HAP-1 (cell line): Measurements from ENCODE around the gene PELI1.
"Not testable (repeated sequence)": the region's sequence is repeated elsewhere in the genome, so short reads cannot be mapped to it uniquely, and the experiment has no call there.

ENCODE experiments used
- DNase-seq, 2 experiments: peaks; one replicate each; pipeline ENCODE4 v3.0.0-alpha.2; 2016 to 2020; ENCODE audit warnings: low spot score in 2 of 2
- H3K27me3 ChIP-seq: fragments of 250-450 bp; sonication (Bioruptor Pico); 2 replicates; pipeline ENCODE4 v1.5.1; 2020; ENCODE audit warnings: low read depth, mild to moderate bottlenecking, moderate library complexity
- H3K36me3 ChIP-seq: fragments of 250-450 bp; sonication (Bioruptor Pico); replicated peaks from 2 replicates; pipeline ENCODE4 v1.5.1; 2020; ENCODE audit warnings: mild to moderate bottlenecking
- H3K4me1 ChIP-seq: fragments of 250-450 bp; sonication (Bioruptor Pico); 2 replicates; pipeline ENCODE4 v1.5.1; 2020; ENCODE audit warnings: mild to moderate bottlenecking
- H3K4me3 ChIP-seq: fragments of 250-450 bp; sonication (Bioruptor Pico); 2 replicates; pipeline ENCODE4 v1.5.1; 2020; ENCODE audit warnings: mild to moderate bottlenecking, moderate library complexity
- H3K9me3 ChIP-seq: fragments of 250-450 bp; sonication (Bioruptor Pico); 2 replicates; pipeline ENCODE4 v1.5.1; 2020; ENCODE audit warnings: mild to moderate bottlenecking, moderate library complexity
- in situ Hi-C: fragments of 300-500 bp; cut with MboI; formaldehyde crosslinking; loops from 3 replicates; pipeline ENCODE4 v1.14.3; 2020; ENCODE audit warnings: low sequenced_read_pairs, inconsistent platforms, mixed read lengths

The PELI1 gene

DNA sequence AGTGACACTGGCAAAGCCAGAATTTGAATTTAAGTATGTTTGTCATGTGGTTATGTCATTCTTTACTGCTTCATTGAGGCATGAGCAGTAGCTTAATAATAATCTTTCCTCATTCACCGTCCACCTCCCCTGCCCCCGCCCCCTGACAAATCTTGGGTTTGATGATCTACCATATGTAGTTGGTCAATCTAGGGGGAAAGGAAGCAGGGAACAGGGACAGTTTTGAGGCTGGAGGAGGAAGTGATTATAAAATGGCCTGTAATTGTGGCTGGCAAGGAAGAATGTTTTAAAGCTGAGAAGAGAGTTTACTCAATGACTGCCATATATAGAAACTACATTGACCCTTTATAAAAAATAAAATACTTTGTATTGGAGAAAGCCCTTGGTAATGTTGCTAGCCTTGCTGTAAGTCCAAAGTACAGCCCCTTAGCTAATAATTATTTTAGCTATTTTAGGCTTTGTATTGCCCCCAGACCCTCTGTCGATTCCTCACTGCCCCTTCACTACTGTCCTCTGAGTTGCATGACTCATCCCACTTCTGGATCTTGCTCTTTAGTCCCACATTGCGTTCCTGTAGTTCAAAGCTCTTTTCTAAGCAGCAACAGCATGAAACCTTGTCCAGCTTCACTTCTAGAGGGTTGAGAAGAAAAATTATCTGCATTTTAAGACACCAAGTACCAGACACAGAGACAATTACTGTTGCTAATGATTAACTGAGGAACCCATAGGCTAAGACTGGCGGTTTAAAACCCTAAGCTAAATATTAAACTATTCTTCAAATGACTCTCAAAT lies 38.4 kb downstream of the PELI1 start:
- no peak for DNase-seq
- peaks cover 9% of the 10 kb centered on the region for H3K4me1 ChIP-seq
- in situ Hi-C loops, result no loop called here
- H3K9me3 ChIP-seq, result no peaks in the 10 kb centered on the region
- no peak overlapping the region for H3K4me3 ChIP-seq
- no peaks in the 10 kb centered on the region for H3K36me3 ChIP-seq
- no peaks in the 10 kb centered on the region for H3K27me3 ChIP-seq

GRCh38 chr2:64104933-64105332 lies 39.3 kb downstream of the PELI1 start:
- Histone ChIP-seq H3K27me3 (no peaks in the 10 kb centered on the region), H3K9me3 (no peaks in the 10 kb centered on the region), H3K36me3 (no peaks in the 10 kb centered on the region), H3K4me1 (peaks cover 9% of the 10 kb centered on the region), H3K4me3 (no peak overlapping the region)
- in situ Hi-C loops, result no loop called here
- no peak for DNase-seq

- H3K4me1 ChIP-seq, H3K36me3 ChIP-seq, in situ Hi-C loops, H3K27me3 ChIP-seq, H3K4me3 ChIP-seq, DNase-seq, H3K9me3 ChIP-seq: not testable (repeated sequence)
Measured at GRCh38 chr2:64102736-64103135, 41.5 kb downstream of the PELI1 start.

GRCh38 chr2:64101141-64101591 lies 43.1 kb downstream of the PELI1 start:
- no peak overlapping the region for H3K4me3 ChIP-seq
- H3K36me3 ChIP-seq, result no peaks in the 10 kb centered on the region; the same call in 1 of the 2 replicates
- peaks cover 9% of the 10 kb centered on the region for H3K4me1 ChIP-seq
- in situ Hi-C loops, result no loop called here
- no peak for DNase-seq
- no peaks in the 10 kb centered on the region for H3K9me3 ChIP-seq
- no peaks in the 10 kb centered on the region for H3K27me3 ChIP-seq

GRCh38 chr2:64100584-64100983 lies 43.6 kb downstream of the PELI1 start:
- H3K36me3 ChIP-seq, in situ Hi-C loops, H3K27me3 ChIP-seq, H3K9me3 ChIP-seq, H3K4me3 ChIP-seq, H3K4me1 ChIP-seq, DNase-seq: not testable (repeated sequence)

- H3K36me3 ChIP-seq, result peaks cover 13% of the 10 kb centered on the region
- H3K27me3 ChIP-seq, result no peaks in the 10 kb centered on the region
- in situ Hi-C loops, result no loop called here
- DNase-seq, result no peak
- H3K9me3 ChIP-seq, result no peaks in the 10 kb centered on the region
- H3K4me3 ChIP-seq, result no peak overlapping the region
- H3K4me1 ChIP-seq, result no peaks in the 10 kb centered on the region
Measured at GRCh38 chr2:64094663-64095382, 49.4 kb downstream of the PELI1 start.

DNA sequence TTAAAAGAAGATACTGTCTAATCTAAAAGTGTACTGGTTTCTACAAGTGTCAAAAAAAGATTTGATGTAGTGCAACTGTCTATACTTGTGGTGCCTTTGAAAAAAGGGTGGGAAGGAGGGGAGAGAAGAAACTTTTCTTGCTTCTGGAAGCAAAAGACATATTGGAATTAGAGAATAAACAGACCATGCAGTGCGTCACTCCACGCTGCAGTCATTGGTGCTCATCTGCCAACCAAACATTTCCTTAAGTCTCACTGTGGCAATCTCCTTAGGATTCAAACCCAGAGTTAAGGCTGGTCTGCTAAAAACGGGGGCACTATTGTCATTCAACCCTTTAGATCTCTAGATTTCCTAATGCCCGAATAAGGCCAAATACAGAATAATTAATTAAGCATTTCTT lies 50.9 kb downstream of the PELI1 start:
- no peak overlapping the region for H3K4me3 ChIP-seq
- H3K36me3 ChIP-seq, result peaks cover 13% of the 10 kb centered on the region
- in situ Hi-C loops, result no loop called here
- no peaks in the 10 kb centered on the region for H3K9me3 ChIP-seq
- no peak for DNase-seq
- no peaks in the 10 kb centered on the region for H3K4me1 ChIP-seq
- no peaks in the 10 kb centered on the region for H3K27me3 ChIP-seq

DNA sequence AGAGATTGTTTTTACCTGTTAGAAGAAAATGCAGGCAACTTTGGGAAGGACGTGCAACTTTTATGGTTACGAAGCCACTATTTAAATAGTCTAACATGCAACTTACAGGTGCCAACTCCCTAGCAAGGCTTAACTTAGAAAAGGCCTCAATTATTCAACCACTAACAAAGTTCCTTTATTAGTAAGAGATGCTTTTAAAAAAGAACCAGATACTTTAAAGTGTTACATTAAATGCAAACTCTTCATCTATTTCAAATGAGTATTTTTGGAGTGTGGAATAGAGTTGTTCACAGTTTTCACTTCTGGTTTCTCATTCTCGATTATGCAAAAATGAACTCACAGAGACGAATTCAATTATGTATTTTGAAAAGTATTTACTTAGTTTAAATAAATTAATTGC lies 51.7 kb downstream of the PELI1 start:
- Histone ChIP-seq H3K4me1 (peaks cover 6% of the 10 kb centered on the region; the same call in 1 of the 2 replicates), H3K9me3 (no peaks in the 10 kb centered on the region), H3K4me3 (no peak overlapping the region), H3K27me3 (no peaks in the 10 kb centered on the region), H3K36me3 (peaks cover 13% of the 10 kb centered on the region)
- no peak for DNase-seq
- in situ Hi-C loops, result no loop called here

GRCh38 chr2:64090264-64090663 lies 54.0 kb downstream of the PELI1 start:
- DNase-seq, result no peak
- peaks cover 5% of the 10 kb centered on the region for H3K36me3 ChIP-seq
- no peaks in the 10 kb centered on the region for H3K27me3 ChIP-seq
- in situ Hi-C loops, result no loop called here
- no peaks in the 10 kb centered on the region for H3K9me3 ChIP-seq
- H3K4me3 ChIP-seq, result no peak overlapping the region
- peaks cover 23% of the 10 kb centered on the region for H3K4me1 ChIP-seq

GRCh38 chr2:64086347-64087082 lies 57.7 kb downstream of the PELI1 start:
- in situ Hi-C loops, result no loop called here
- Histone ChIP-seq H3K4me3 (no peak overlapping the region), H3K9me3 (no peaks in the 10 kb centered on the region), H3K4me1 (peaks cover 56% of the 10 kb centered on the region), H3K27me3 (no peaks in the 10 kb centered on the region), H3K36me3 (no peaks in the 10 kb centered on the region)
- DNase-seq, result no peak

DNA sequence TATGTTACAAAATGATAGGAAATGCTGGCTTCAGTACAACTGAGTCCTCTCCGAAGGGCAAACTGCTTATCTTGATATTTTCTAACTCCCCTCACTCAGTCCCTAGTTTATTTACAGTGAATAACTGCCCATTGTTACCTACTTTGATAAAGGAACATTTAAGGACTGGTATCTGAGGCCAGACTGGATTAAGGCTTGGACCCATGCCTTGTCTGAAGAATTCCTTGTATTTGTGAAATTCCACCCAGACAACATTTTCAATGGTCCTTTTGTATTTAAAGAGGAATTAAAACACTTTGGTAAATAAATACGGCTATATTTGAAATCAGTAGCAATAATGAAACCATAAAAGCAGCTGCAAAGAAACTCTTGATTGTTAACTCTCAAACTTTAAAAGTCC lies 58.3 kb downstream of the PELI1 start:
- DNase-seq, result no peak
- in situ Hi-C loops, result no loop called here
- Histone ChIP-seq H3K27me3 (no peaks in the 10 kb centered on the region), H3K9me3 (no peaks in the 10 kb centered on the region), H3K36me3 (no peaks in the 10 kb centered on the region), H3K4me3 (no peak overlapping the region), H3K4me1 (peaks cover 62% of the 10 kb centered on the region)

DNA sequence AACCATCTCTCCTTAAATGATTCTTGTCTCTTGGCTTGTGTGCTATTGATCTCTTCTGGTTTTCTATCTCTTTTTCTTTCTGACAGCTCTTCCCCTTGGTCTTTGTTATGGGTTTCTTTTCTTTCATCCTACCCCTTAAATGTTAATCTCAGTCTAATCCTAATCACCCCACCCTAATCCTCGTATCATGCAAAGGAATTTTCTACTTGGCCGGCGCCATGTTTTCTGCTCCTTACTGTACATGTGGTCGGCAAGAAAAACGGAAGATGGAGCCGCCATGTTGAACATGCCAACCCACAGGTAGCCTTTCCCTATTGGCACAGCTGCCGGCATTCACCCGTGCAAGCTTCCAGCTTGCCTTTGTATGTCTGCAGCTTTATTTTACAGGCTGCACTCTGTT lies 63.2 kb downstream of the PELI1 start:
- Histone ChIP-seq H3K9me3 (no peaks in the 10 kb centered on the region), H3K4me3 (no peak overlapping the region), H3K27me3 (no peaks in the 10 kb centered on the region), H3K36me3 (no peaks in the 10 kb centered on the region), H3K4me1 (peaks cover 57% of the 10 kb centered on the region)
- in situ Hi-C loops, result no loop called here
- peak; percentile 55 to 58 for DNase-seq

GRCh38 chr2:64080179-64080578 lies 64.0 kb downstream of the PELI1 start:
- in situ Hi-C loops, result no loop called here
- Histone ChIP-seq H3K4me3 (no peak overlapping the region), H3K9me3 (no peaks in the 10 kb centered on the region), H3K36me3 (no peaks in the 10 kb centered on the region), H3K27me3 (no peaks in the 10 kb centered on the region), H3K4me1 (peaks cover 59% of the 10 kb centered on the region)
- DNase-seq, result no peak

DNA sequence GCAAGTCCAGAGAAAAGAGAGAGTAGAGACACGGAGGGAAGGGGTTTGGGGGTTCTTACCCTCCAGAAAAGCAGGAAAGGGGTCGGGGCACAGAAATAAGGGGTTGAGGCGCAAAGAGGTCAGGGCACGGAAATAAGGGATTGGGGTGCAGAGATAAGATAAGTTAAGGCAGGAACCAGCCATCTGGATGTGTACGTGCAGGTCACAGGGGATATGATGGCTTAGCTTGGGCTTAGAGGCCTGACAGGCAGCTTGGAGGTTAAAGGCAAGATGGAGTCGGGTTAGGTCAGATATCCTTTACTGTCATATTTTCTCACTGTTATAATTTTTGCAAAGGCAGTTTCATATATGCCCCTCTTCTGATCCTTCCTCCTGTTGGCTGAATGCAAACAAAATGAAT lies 64.5 kb downstream of the PELI1 start:
- H3K36me3 ChIP-seq, H3K27me3 ChIP-seq, H3K9me3 ChIP-seq, in situ Hi-C loops, H3K4me3 ChIP-seq, DNase-seq: not testable (repeated sequence)
- H3K4me1 ChIP-seq, result peaks cover 54% of the 10 kb centered on the region
